GM19467 (cell line): ENCODE measurements around the gene CMSS1.
"Not testable (repeated sequence)": the region's sequence is repeated elsewhere in the genome, so short reads cannot be mapped to it uniquely, and the experiment has no call there.

Experiments
- ATAC-seq: cut with Tn5 transposase; IDR thresholded peaks from one replicate; pipeline ENCODE4 v1.9.1; 2021; ENCODE audit warnings: mild to moderate bottlenecking, moderate library complexity; ENCODE audit not compliant: unreplicated experiment

CMSS1 gene

DNA sequence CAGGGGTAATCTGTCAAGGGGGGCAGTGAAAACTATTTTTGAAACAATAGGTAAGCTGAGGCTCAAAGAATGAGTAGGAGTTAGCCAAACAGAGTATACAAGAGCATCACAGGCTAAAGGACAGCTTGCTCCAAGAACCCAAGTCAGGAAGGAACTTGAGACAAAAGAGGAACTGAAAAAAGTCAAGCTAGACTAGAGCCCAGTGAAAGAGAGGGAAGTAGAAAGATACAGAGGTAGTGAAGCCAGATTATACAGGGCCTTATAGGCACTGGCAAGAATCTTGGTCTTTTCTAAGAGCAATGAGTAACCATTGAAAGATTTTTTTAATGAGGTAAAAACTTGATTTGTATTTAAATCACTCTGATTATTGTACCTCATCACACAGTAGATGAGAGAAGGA lies 226.7 kb downstream of the CMSS1 start:
- ATAC-seq, result peak; percentile 69

DNA sequence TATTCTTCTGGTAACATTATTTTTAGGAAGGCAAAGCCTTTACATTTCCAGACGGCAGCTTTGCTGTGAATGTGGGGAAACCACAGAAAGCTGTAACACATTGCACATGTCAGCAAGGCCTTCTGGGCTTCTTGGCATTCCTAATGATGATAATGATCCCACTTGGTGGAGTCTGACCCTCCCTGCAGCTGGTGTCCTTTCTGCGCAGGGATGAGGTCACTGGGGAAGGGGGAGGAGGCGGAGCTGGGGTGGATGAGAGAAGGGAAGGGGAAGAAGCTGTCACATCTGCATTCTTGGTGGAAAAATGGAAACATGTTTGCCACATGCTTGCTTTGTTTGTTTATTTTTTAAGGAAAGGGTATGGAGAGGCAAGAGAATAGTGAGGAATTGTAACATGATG lies 228.0 kb downstream of the CMSS1 start:
- no peak for ATAC-seq

DNA sequence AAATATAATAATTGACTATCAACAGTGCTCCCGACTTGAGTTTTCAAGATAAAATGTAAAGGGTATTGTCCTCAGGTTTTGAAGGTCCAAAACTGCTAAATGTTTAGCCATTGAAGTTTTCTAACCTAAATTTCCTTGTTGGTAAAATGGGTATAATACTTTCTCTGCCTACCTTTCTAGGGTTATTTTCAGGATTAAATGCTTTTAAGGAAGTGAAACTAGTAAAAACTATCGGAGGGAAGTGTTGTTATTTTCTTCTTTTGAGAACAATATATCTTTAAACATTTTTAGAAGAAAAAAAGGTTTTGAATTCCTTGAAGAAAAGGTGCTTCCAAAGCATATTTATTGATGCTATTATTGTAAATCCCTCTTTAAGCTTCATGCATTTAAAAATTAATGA lies 229.3 kb downstream of the CMSS1 start:
- no peak for ATAC-seq

DNA sequence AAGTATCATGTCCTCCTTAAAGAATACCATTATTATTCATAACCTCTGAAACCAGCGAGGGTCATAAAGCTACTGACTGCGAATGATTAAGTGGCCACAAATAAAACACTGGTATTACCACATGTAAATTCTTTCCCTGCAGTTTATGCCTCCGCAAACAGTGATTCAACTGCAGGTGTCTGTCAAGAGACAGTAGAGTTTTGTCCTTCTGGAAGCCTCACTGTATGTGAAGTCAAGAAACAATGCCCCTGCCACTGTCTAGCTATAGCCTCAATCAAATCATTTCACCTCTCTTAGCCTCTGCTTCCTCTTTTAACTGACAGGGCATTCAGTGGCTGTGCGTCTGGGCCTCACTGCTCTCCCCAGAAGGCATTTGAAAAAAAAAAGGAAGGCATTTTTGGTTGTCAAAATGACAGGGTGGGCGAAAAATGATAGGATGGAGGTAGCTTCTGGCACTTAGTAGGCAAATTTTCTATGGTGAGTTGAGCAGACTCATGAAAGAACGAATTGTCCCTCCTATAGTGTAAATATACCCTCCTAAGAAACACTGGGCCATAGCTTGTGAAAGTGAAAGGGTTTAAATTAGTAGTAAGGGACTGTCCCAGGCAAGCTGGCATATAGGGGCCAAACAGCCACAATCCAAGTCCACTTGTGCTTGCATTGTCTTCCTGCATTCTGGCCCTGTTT lies 229.9 kb downstream of the CMSS1 start:
- peak; percentile 76 for ATAC-seq

DNA sequence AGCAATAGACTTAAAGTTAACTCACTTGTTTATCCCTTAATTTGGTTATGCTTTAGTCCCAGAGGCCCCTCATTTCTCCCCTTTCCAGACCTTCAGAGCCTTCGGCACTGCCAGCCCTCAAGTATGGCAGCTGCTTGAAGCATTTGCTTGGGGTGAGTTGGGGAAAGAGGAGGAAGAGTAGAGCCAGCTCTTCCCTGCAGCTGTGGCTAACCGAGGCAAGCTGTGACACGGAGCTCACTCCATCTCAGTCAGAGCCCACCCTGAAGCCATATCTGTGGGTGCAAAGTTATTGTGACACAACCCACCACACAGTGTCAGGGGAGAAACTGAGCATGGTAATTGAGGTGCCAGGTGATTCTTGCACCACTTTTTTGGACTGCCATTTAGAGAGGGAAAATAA lies 230.6 kb downstream of the CMSS1 start:
- ATAC-seq, result no peak

DNA sequence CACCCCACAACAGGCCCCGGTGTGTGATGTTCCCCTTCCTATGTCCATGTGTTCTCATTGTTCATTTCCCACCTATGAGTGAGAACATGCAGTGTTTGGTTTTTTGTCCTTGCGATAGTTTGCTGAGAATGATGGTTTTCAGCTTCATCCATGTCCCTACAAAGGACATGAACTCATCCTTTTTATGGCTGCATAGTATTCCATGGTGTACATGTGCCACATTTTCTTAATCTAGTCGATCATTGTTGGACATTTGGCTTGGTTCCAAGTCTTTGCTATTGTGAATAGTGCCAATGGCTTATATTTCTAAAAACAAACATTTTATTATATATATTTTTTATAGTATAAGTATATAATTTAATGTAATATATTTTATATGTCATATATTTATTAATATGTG lies 233.9 kb downstream of the CMSS1 start:
- not testable (repeated sequence) for ATAC-seq

DNA sequence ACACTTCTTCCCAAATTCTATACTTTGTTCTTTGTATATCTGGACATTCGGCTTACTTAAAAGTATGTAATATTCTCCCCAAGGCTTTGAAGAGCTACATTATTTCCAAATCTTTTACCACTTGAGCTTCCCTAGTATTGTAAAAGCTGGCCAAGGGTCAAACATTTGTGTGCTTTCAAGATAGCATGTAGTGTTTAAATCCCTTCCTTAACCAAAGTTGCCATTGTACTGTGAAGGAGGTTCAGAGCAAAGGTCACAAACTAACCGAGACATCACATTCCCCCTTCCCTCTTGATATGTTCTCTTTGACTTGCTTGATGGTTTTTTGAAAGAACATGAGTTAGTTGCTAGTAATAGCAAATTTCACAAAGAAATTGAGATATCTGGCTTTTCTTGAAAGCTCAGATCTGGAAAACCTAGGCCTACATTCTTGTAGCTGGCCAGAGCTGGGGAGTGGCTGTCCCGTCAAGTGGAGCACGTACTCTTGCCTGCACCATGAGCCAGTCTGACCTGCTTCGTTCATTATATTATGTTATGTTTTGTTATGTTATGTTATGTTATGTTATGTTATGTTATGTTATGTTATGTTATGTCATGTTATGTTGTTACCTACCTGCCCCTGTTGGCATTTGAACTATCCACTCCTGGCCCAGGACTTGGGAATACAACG lies 236.4 kb downstream of the CMSS1 start:
- no peak for ATAC-seq

DNA sequence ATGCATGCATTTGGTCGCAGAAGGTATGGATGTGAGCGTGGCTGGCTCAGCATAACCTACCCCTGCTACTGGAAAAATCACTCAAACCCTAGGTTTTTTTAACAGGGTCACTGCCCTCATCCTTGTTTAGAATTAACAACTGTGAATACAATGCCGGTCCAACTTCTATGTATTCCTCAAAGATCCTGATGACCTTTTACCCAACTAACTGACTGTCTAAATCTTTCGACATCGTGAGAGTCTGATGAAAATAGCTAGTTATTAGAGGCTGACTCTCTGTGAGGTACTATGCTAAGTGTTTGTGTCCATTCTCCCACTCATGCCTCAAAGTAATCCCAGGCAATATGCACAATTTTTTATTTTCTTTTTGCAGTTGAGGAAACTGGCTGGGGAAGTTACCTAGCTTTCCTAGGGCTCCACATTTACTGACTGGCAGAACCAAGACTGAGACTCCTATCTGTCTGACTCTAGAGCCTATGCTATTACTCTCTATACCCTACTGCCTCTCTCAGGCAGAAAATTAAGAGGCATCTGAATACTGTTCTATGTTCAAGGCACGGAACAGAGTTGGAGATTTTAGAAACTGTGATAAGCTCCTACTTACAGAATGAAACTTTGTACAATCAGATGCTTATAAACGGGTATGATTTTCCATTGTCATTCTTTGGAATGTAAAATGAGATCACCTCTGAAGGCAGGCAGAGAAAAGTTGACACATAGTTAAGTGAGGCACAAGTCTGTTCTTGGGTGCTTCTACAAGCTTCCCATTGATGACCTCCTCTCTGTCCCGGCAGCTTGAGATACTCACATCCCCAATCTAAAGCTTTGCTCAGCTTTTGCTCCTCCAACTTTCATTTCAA lies 240.3 kb downstream of the CMSS1 start:
- ATAC-seq, result no peak

DNA sequence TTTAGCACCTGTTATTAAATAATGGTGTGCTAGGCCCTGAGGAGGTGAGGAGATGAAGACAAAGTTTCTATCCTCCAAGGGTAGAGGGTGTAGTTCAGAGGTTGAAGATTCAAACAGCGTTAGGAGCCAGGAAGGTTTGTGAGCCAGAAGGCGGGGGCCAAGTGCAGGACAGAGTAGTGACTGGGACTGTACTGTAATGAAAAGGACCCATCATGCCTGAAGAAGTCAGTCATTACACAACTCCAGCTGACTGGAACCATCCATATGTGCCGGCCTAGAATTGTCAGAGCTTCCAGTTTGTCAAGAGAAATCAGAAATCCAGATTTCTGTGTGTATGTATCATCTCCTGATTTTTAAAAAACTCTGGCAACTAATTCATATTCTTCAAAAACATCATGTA lies 241.8 kb downstream of the CMSS1 start:
- no peak for ATAC-seq

DNA sequence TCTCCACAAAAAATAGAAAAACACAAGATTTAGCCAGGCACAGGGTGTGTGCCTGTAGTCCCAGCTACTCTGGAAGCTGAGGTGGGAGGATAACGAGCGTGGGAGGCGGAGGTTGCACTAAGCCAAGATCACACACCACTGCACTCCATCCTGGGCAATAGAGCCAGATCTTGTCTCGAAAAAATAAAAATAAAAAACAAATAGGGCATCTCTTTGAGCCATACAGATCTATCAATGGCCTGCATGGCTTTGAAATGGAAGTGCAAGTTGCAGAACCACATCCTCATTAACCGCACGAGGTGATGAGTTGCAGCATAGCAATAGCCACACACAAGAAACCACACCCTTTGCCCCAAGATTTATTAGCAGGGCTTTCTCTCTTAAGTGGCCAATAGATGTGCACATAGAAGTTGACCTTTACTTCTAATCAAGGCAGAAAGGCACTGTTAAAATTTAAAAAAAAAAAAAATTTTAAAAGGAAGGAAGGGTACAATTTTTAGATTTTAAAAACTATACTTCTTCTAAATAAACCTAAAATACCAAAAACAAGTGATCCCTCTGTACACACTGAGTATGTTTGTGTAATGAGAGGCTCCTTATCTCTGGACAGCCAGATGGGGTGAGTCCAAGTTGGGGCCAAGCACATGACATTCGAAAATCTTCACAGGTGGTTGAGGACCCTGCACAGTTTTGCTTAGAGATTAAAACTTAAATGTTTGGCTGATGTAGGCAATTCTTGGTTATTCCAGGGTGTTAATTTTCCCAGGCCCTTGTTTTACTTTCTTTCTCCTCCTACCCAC lies 243.2 kb downstream of the CMSS1 start:
- peak; percentile 73 for ATAC-seq

DNA sequence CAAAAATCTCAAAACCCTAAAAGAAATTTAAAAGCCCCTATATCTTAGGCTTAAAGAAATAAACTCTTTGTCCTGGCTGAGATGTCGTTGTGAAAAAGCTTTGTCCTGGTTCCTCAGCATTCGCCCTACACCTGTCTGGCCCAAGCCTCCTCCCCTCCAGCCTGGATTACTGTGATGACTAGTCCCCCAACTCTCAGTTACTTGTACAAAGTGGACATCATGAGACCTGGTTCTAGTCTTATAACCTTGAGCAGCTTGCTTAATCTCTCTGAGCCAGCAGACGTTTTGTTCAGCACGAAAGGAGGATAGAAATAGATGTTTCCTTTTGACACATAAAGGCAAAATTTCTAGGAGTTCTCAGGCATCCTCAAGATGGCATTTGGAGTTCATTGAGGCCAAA lies 245.0 kb downstream of the CMSS1 start:
- ATAC-seq, result no peak

DNA sequence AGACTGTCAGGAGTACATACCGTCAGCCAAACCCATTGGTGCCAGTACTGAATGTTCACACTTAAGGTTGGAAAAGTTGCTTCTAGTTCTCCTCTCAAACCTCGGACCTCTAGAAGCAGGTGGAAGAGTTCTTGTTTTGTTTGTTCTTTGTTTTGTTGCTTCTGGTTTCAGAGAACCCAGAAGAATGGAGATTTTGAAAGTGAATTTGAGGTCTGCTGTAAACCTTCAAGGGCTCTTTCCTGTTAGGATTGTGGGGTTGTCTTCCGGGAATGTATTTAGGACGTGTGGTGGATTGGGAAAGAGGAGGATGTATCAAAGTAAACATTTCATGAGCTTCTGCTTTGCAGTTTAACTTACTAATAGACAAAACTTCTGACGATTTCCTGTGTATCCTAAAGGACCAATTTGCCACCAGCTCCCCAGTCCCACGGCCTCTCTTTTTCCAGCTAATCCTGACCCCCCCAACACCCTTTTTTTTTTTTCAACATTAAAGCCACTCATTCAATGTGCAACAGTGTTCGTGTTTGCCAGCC lies 246.3 kb downstream of the CMSS1 start:
- ATAC-seq, result no peak

DNA sequence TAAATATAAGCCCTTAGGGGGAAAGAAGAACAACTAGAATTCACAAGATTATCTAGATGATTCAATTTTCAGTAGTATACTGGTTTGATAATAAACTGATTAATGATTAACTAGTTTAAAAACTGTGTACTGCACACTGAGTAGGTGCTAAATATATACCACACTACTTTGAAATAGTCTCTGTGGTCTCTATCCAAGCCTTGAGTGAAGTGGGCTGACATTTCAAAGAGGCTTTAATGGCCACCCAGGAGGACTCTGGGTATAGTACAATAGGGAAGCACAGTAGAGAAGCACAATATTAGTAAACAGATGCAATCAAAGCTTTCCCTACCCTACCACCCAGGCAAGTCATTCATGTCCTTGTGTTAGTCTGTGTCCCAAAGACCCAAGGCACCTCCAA lies 249.9 kb downstream of the CMSS1 start:
- ATAC-seq, result no peak

DNA sequence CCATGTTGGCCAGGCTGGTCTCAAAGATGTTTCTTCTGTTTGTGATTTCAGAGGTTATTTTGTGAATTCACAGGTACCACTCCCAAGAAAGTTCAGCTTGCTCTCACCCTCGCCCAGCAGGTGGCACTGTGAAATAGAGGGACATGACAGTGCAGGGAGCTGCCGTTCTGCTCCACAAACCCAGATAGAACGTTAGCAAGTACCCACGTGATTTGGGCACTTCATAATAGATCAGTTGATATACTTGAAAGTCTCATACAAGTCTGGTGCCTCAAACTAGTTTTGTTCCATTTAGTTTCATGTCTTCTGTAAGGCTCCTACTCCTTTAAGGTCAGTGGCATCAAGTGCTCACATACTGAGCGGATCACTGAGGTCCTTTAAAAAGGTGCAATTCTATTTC lies 251.2 kb downstream of the CMSS1 start:
- peak; percentile 64 for ATAC-seq

DNA sequence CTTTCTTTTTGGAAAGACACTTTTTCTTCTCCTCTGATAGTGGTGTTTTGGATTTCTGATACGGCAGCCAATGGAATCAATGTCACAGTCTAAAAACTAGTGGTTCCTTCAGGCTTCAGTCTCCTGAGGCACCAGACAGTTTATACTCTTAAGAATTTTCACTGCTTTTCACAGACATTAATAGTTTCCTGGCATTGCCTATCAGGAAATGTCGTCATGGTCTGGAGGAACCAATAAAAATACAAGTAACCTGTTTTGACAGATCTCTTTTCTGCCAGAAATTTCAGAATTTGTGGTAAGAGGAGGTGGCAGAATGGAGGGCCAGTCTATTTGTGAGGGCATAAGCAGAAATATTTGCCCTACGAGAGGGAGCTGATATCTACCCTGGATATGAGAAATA lies 251.8 kb downstream of the CMSS1 start:
- no peak for ATAC-seq

DNA sequence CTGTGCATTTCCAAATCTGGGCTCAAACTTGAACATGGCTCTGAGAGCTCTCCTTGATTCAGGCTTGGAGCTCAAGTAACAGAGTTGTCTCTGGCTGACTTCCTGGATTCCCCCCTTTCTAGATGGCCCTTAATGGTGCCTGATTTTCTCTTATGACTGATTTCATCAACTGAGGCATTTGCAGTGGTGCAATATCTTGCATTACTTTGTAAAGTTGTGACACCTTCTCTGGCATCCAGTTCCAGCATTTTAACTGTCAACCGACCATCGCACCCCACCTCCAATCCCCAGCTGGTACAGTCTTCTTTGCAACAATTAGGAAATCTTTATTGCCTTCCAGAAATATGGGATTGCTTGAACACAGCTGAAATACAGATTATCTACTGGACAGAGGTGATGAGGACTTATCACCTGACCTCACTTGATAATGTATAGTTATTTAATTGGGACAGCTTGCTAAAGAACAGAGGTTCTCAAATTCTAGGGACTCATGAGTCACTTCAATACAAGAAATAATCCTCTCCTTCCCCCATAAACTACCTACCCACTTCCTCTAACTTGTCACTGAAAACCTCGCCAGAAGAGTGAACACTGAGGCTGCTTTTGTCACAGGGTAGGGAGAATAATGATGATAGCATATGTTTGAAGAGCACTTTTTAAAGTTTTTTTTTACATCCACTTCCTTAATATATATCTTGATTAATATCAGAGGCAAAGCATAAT lies 254.8 kb downstream of the CMSS1 start:
- peak; percentile 39 for ATAC-seq

DNA sequence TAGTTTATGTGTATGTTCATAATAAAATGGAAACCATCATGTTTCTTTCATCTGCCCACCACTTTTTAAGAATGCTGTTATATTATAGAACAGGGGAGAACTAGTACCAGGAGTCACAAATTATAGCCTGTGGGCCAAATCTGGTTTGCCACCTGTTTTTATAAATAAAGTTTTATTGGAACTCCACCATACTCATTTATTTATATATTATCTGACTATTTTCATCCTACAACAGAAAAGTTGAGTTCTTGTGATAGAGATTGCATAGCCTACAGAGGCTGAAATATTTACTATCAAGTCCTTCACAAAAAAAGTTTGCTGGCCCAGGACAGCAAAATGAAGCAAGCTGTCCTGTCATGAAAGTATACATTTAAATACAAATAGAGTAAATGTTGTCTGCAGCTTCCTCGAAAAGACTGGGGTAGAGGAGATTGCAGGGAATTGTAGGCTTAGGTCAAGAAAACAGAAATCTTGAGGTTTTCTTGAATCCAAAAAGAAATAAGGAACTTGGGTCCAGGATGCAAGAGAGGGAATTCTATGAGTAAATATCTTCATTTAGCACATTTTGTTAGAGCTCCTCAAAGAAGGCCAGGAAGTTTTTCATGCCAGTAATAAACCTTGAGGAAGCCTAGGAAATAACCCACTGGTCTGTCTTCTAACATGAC lies 255.5 kb downstream of the CMSS1 start:
- no peak for ATAC-seq

DNA sequence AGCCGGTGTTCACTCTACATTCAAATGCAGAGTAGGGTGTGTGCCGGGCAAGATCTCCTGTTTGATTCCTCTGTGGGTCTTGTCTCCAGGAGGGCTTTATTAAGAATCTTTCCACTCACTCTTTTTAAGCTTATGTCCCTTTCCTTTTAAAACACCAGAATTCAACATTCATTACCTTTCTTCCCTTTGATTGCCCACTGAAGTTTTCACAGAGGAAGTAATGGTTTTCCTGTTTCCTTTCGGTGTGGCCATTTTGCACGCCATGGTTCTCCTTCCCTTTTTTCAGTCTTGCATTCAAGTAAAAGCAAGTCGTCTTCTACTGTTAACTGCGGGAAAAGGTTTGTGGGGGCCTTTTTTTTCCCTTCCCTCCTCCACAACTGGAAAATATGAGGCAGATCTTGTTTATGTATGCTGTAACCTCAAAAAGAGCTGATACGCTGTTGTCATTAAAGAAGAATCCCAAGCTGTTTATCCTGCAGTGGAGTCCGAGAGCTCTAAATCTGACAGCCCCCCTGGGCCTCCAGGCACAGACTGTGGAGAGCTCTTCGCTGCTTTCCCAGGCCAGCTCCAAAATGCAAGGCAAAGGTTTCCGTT lies 256.1 kb downstream of the CMSS1 start:
- no peak for ATAC-seq

DNA sequence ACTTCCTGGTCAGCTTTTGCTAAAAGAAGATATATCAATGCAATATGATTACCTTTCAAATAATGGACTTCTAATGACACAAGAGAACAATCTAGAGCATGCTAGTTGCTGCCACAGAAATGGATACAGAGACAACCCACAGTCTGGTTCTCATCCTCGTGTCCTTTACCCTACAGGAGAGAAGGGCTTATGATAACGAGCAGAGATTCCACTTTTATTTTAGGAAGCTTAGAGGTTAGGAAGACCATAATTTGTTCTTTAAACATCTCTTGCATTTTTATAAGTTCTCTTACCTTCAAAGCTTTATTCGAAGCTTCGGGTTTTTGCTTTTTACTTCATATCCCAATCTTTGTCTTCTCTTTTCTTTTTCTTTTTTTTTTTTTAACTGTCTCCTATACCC lies 257.5 kb downstream of the CMSS1 start:
- ATAC-seq, result no peak
